Naive thymus-derived CD4-positive, alpha-beta T cell (primary cell): Measurements from ENCODE around the gene CCDC88C. TPM values are rescaled to one million over a fixed set of nuclear protein-coding genes. Genes with fewer than 3 reads are reported as not detected.
A peak's percentile ranks its signal among the peaks of the same experiment; 100 is the strongest.

Experiments used
- ATAC-seq: fragments of 150-1000 bp; cut with Tn5 transposase; 2 replicates; pipeline ENCODE4 v1.10.0; 2021; ENCODE audit warnings: mild to moderate bottlenecking, moderate library complexity
- CTCF ChIA-PET: fragments of 350-600 bp; sonication (Branson Sonifier 250); formaldehyde crosslinking; loops from one replicate; lab custom pipeline; 2021; ENCODE audit warnings: antibody characterized with exemption; lab: Charles Lee
- POLR2A ChIA-PET: fragments of 350-600 bp; sonication (Branson Sonifier 250); formaldehyde crosslinking; loops from one replicate; lab custom pipeline; 2021; ENCODE audit warnings: antibody characterized with exemption, inconsistent platforms; lab: Charles Lee
- DNase-seq, 9 donors: peaks; one replicate each; pipeline versions ENCODE4 v3.0.0 to v3.0.0-alpha.2; 2020 to 2022; ENCODE audit warnings: mixed read lengths in 1 of 9
- H3K27ac ChIP-seq: one replicate; pipeline ENCODE4 v1.7.0; 2013; ENCODE audit warnings: mild to moderate bottlenecking, low read depth, low read length, moderate library complexity
- H3K27me3 ChIP-seq, 2 donors: one replicate each; pipeline ENCODE4 v1.7.0; 2013; ENCODE audit warnings: low read length in 2 of 2, mild to moderate bottlenecking in 2 of 2, moderate library complexity in 2 of 2; ENCODE audit not compliant: control insufficient read depth in 2 of 2, insufficient read depth in 2 of 2
- H3K36me3 ChIP-seq, 3 experiments: 1 replicate in 2 of 3; 2 replicates in 1 of 3; pipeline ENCODE4 v1.7.0; 2013; ENCODE audit warnings: low read length in 3 of 3, mild to moderate bottlenecking in 3 of 3, moderate library complexity in 1 of 3; ENCODE audit not compliant: insufficient read depth in 3 of 3, control insufficient read depth in 2 of 3
- H3K4me1 ChIP-seq, 2 donors: one replicate each; pipeline ENCODE4 v1.7.0; 2013; ENCODE audit warnings: low read length in 2 of 2, mild to moderate bottlenecking in 2 of 2, moderate library complexity in 1 of 2; ENCODE audit not compliant: control insufficient read depth in 2 of 2, insufficient read depth in 2 of 2
- H3K4me3 ChIP-seq: 2 replicates; pipeline ENCODE4 v1.7.0; 2013; ENCODE audit warnings: mild to moderate bottlenecking, low read length
- H3K9me3 ChIP-seq, 3 experiments: 1 replicate in 2 of 3; 2 replicates in 1 of 3; pipeline ENCODE4 v1.7.0; 2013; ENCODE audit warnings: low read length in 3 of 3; ENCODE audit not compliant: control insufficient read depth in 2 of 3
- H3K27ac Mint-ChIP-seq, 9 donors: one replicate each; pipeline ENCODE4 v1.8.0; 2020 to 2022; ENCODE audit warnings: mixed read lengths in 9 of 9, mild to moderate bottlenecking in 8 of 9, moderate library complexity in 5 of 9, inconsistent platforms in 2 of 9
- H3K27me3 Mint-ChIP-seq, 5 donors: one replicate each; pipeline ENCODE4 v1.8.0; 2021 to 2022; ENCODE audit warnings: mixed read lengths in 5 of 5, mild to moderate bottlenecking in 1 of 5
- H3K36me3 Mint-ChIP-seq, 5 donors: one replicate each; pipeline ENCODE4 v1.8.0; 2020 to 2022; ENCODE audit warnings: mixed read lengths in 5 of 5, mild to moderate bottlenecking in 3 of 5, inconsistent platforms in 1 of 5
- H3K4me1 Mint-ChIP-seq, 7 donors: one replicate each; pipeline ENCODE4 v1.8.0; 2020 to 2022; ENCODE audit warnings: mixed read lengths in 7 of 7, mild to moderate bottlenecking in 3 of 7, inconsistent platforms in 1 of 7
- H3K4me3 Mint-ChIP-seq, 10 donors: one replicate each; pipeline ENCODE4 v1.8.0; 2020 to 2022; ENCODE audit warnings: mild to moderate bottlenecking in 10 of 10, mixed read lengths in 10 of 10, moderate library complexity in 6 of 10, inconsistent platforms in 2 of 10
- H3K9me3 Mint-ChIP-seq, 11 donors: one replicate each; pipeline ENCODE4 v1.8.0; 2020 to 2022; ENCODE audit warnings: mixed read lengths in 11 of 11, mild to moderate bottlenecking in 4 of 11, inconsistent platforms in 1 of 11, moderate library complexity in 1 of 11
- intact Hi-C, 2 donors: fragments of 100-400 bp; cut with micrococcal nuclease; formaldehyde crosslinking; loops; one replicate each; pipeline ENCODE4 v1.15.1; 2023
- polyA plus RNA-seq, 2 donors: library from polyadenylated mRNA; unstranded; fragments of 300-500 nt; fragmentation: Illumina TruSeq; gene quantifications; one replicate each; pipeline ENCODE4 v1.2.3, GENCODE V29; 2021
- total RNA-seq, 6 experiments: library from RNA in 5 of 6; stranded (reverse) in 5 of 6; gene quantifications; 1 replicate in 5 of 6; 2 replicates in 1 of 6; pipeline ENCODE4 v1.2.3 and lab custom pipeline; 2021 to 2026

CCDC88C gene
- total and polyA plus RNA-seq, 7 experiments from 2014 or later: 23.6 to 324 (median 274) TPM

- Histone ChIP-seq H3K4me3 (no peak overlapping the region), H3K27me3 (no peaks in the 10 kb centered on the region), H3K9me3 (no peaks in the 10 kb centered on the region), H3K27ac (peak overlapping the region; percentile 81), H3K4me1 (peaks cover 42 to 80% of the 10 kb centered on the region in 2 donors), H3K36me3 (peaks cover 6 to 70% (median 27%) of the 10 kb centered on the region in 3 experiments)
- ATAC-seq (no peak), DNase-seq (no peak)
- ChIA-PET POLR2A (interaction anchor here (0.5 to 2.0 kb wide), 10 partner anchors 9 to 87 kb away, joined by 3 to 10 read pairs (median 3); no protein-coding TSS in a partner anchor), CTCF (interaction anchor here (1.3 to 6.6 kb wide), 3 partner anchors 10 to 92 kb away, joined by 4 to 101 read pairs (median 4); partner anchors contain the start of gene CCDC88C)
- peaks cover 70 to 100% (median 99%) of the 10 kb centered on the region in 7 donors for H3K4me1 Mint-ChIP-seq
- intact Hi-C loops: loop anchor here (10.0 kb wide), 2 partner anchors 536 to 546 kb away; partner anchors contain the start of gene TC2N (in 1 of the 2)
- no peaks in the 10 kb centered on the region for H3K27me3 Mint-ChIP-seq
- peak overlapping the region in 8 of 9 donors; percentile 93 to 100 (median 99) for H3K27ac Mint-ChIP-seq
- no peaks in the 10 kb centered on the region for H3K9me3 Mint-ChIP-seq
- H3K4me3 Mint-ChIP-seq: peak overlapping the region in 1 of 10 donors; percentile 98
- H3K36me3 Mint-ChIP-seq: peaks cover 0 to 36% (median 18%) of the 10 kb centered on the region in 5 donors
Observed at GRCh38 chr14:91328313-91329050, 89.1 kb downstream of the CCDC88C start.

DNA sequence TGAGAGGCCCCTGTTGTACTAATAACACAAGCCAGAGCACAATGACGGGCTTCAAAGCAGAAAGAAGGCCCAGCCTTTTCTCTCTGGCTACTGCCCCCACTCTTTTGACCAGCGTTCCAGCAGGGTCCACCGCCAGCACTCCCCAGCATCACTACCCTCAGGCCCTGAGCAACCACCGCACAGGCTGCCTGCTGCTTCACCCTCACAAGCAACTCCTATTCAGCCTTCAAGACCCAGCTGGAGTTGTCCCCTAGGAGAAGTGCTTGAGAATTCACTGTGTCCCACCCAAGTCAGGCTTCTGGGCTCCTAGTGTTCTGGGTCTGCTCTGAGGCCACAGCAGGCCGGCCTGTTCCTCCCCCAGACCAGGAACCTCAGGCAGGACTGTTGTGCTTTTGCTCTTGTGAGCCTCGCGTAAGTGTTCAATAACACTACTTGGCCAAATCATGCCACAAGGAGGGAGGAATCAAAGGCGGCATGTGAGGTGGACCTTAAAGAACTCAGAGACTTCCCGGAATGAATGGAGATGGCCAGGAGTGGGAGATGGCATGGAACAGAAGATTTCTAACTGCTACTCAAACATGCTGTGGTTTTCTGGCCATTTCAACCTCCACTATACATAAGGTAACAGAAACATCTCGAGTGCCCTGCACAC lies 89.8 kb downstream of the CCDC88C start:
- POLR2A ChIA-PET: interaction anchor here (0.8 to 2.0 kb wide), 4 partner anchors 23 to 70 kb away, joined by 3 to 10 read pairs (median 3); no protein-coding TSS in a partner anchor
- peak overlapping the region in 2 of 10 donors; percentile 10 to 98 for H3K4me3 Mint-ChIP-seq
- H3K27ac Mint-ChIP-seq: peak overlapping the region; percentile 42 to 100 (median 99)
- ATAC-seq: no peak
- CTCF ChIA-PET: interaction anchor here (0.8 to 6.6 kb wide), 3 partner anchors 28 to 92 kb away, joined by 4 to 101 read pairs (median 4); partner anchors contain the start of gene CCDC88C
- H3K27me3 ChIP-seq: no peaks in the 10 kb centered on the region
- peaks cover 0 to 3% (median 0%) of the 10 kb centered on the region in 11 donors for H3K9me3 Mint-ChIP-seq
- no peaks in the 10 kb centered on the region for H3K9me3 ChIP-seq
- H3K4me1 ChIP-seq: peaks cover 49 to 80% of the 10 kb centered on the region in 2 donors
- intact Hi-C loops: loop anchor here (10.0 kb wide), 2 partner anchors 537 to 547 kb away; partner anchors contain the start of gene TC2N (in 1 of the 2)
- no peaks in the 10 kb centered on the region for H3K27me3 Mint-ChIP-seq
- H3K4me3 ChIP-seq: no peak overlapping the region
- H3K4me1 Mint-ChIP-seq: peaks cover 76 to 100% (median 99%) of the 10 kb centered on the region in 7 donors
- no peak for DNase-seq
- H3K27ac ChIP-seq: peak overlapping the region; percentile 81
- H3K36me3 Mint-ChIP-seq: peaks cover 0 to 30% (median 21%) of the 10 kb centered on the region in 5 donors
- H3K36me3 ChIP-seq: peaks cover 1 to 63% (median 22%) of the 10 kb centered on the region in 3 experiments

- ChIA-PET CTCF (interaction anchor here (0.8 to 6.6 kb wide), 2 partner anchors 85 to 93 kb away, joined by 4 to 101 read pairs; partner anchors contain the start of gene CCDC88C), POLR2A (interaction anchor here (0.8 to 2.0 kb wide), 6 partner anchors 13 to 86 kb away, joined by 3 to 10 read pairs (median 4); no protein-coding TSS in a partner anchor)
- intact Hi-C loops: loop anchor here (10.0 kb wide), 2 partner anchors 538 to 548 kb away; partner anchors contain the start of gene TC2N (in 1 of the 2)
- peaks cover under 1 to 64% (median 24%) of the 10 kb centered on the region in 3 experiments for H3K36me3 ChIP-seq
- no peak overlapping the region for H3K4me3 ChIP-seq
- no peaks in the 10 kb centered on the region for H3K27me3 ChIP-seq
- no peaks in the 10 kb centered on the region for H3K9me3 ChIP-seq
- no peak for ATAC-seq
- H3K4me1 Mint-ChIP-seq: peaks cover 73 to 100% (median 95%) of the 10 kb centered on the region in 7 donors
- peaks cover 0 to 3% (median 0%) of the 10 kb centered on the region in 11 donors for H3K9me3 Mint-ChIP-seq
- H3K27ac ChIP-seq: peak overlapping the region; percentile 81
- H3K27me3 Mint-ChIP-seq: no peaks in the 10 kb centered on the region
- H3K4me3 Mint-ChIP-seq: peak overlapping the region in 3 of 10 donors; percentile 29 to 98 (median 32)
- H3K27ac Mint-ChIP-seq: peak overlapping the region; percentile 18 to 100 (median 99)
- peaks cover 50 to 80% of the 10 kb centered on the region in 2 donors for H3K4me1 ChIP-seq
- no peak for DNase-seq
- peaks cover 0 to 27% (median 21%) of the 10 kb centered on the region in 5 donors for H3K36me3 Mint-ChIP-seq
Observed at GRCh38 chr14:91327250-91327595, 90.4 kb downstream of the CCDC88C start.

- ChIA-PET POLR2A (interaction anchor here (0.6 to 2.0 kb wide), 6 partner anchors 12 to 298 kb away, joined by 3 to 10 read pairs (median 4); no protein-coding TSS in a partner anchor), CTCF (interaction anchor here (0.7 to 6.6 kb wide), 4 partner anchors 11 to 93 kb away, joined by 3 to 101 read pairs (median 4); partner anchors contain the start of gene CCDC88C)
- Histone ChIP-seq H3K27ac (peak overlapping the region; percentile 81), H3K4me3 (no peak overlapping the region), H3K36me3 (peaks cover 5 to 66% (median 30%) of the 10 kb centered on the region in 3 experiments), H3K27me3 (no peaks in the 10 kb centered on the region), H3K9me3 (no peaks in the 10 kb centered on the region), H3K4me1 (peaks cover 49 to 79% of the 10 kb centered on the region in 2 donors)
- peak overlapping the region; percentile 13 to 100 (median 99) for H3K27ac Mint-ChIP-seq
- DNase-seq (no peak), ATAC-seq (no peak)
- peak overlapping the region in 4 of 10 donors; percentile 13 to 98 (median 54) for H3K4me3 Mint-ChIP-seq
- H3K36me3 Mint-ChIP-seq: peaks cover 0 to 30% (median 21%) of the 10 kb centered on the region in 5 donors
- peaks cover 71 to 100% (median 95%) of the 10 kb centered on the region in 7 donors for H3K4me1 Mint-ChIP-seq
- H3K27me3 Mint-ChIP-seq: no peaks in the 10 kb centered on the region
- intact Hi-C loops: loop anchor here (10.0 kb wide), 2 partner anchors 538 to 548 kb away; partner anchors contain the start of gene TC2N (in 1 of the 2)
- H3K9me3 Mint-ChIP-seq: peaks cover 0 to 3% (median 0%) of the 10 kb centered on the region in 11 donors
Observed at GRCh38 chr14:91326514-91327249, 90.9 kb downstream of the CCDC88C start.

- peak overlapping the region; percentile 94 to 100 (median 99) for H3K27ac Mint-ChIP-seq
- H3K9me3 Mint-ChIP-seq: peaks cover 0 to 3% (median 0%) of the 10 kb centered on the region in 11 donors
- Histone ChIP-seq H3K36me3 (peaks cover 14 to 74% (median 47%) of the 10 kb centered on the region in 3 experiments), H3K27me3 (no peaks in the 10 kb centered on the region), H3K27ac (peak overlapping the region; percentile 81), H3K4me1 (peaks cover 42 to 61% of the 10 kb centered on the region in 2 donors), H3K9me3 (no peaks in the 10 kb centered on the region), H3K4me3 (peak overlapping the region; percentile 27)
- peaks cover 0 to 42% (median 21%) of the 10 kb centered on the region in 5 donors for H3K36me3 Mint-ChIP-seq
- ChIA-PET POLR2A (interaction anchor here (0.6 to 9.9 kb wide), 11 partner anchors 9 to 186 kb away, joined by 3 to 173 read pairs (median 5); partner anchors contain the start of genes CCDC88C and PPP4R3A), CTCF (interaction anchor here (0.8 to 6.6 kb wide), 14 partner anchors 9 to 103 kb away, joined by 3 to 101 read pairs (median 4); partner anchors contain the start of gene CCDC88C)
- peaks cover 56 to 93% (median 83%) of the 10 kb centered on the region in 7 donors for H3K4me1 Mint-ChIP-seq
- H3K27me3 Mint-ChIP-seq: no peaks in the 10 kb centered on the region
- intact Hi-C loops: loop anchor here (1.0 to 10.0 kb wide), 9 partner anchors 9 to 550 kb away; partner anchors contain the start of genes PPP4R3A (in 1 of the 2) and TC2N (in 1 of the 2)
- ATAC-seq: no peak
- no peak for DNase-seq
- H3K4me3 Mint-ChIP-seq: peak overlapping the region; percentile 77 to 98 (median 84)
Observed at GRCh38 chr14:91324606-91325575, 92.7 kb downstream of the CCDC88C start.
